Activated CD4-positive, alpha-beta T cell treated with anti-CD3 and anti-CD28 coated beads for 24 hours (primary cell): ENCODE results near the gene ZNF511.

Experiments used
- DNase-seq, 2 donors: peaks; one replicate each; pipeline ENCODE4 v3.0.0-alpha.2; 2020; ENCODE audit warnings: low read depth in 2 of 2

Gene ZNF511

GRCh38 chr10:133335246-133336117 is 26.8 kb downstream of the ZNF511 start:
- DNase-seq = peak; percentile 47 to 67

GRCh38 chr10:133336118-133336576 is 27.4 kb downstream of the ZNF511 start:
- DNase-seq = no peak

- DNase-seq = peak; percentile 40 to 44
Observed at GRCh38 chr10:133336577-133337369, 28.1 kb downstream of the ZNF511 start, which contains the start of gene CALY. Gene CALY, minus strand, starts transcription at chr10:133336896. Its CDS starts 7,907 bp downstream, at chr10:133328989.

GRCh38 chr10:133337370-133337725 is 28.6 kb downstream of the ZNF511 start:
- DNase-seq = no peak

GRCh38 chr10:133338080-133339071 is 29.7 kb downstream of the ZNF511 start:
- no peak for DNase-seq

- DNase-seq = no peak
Observed at GRCh38 chr10:133339708-133340380, 31.1 kb downstream of the ZNF511 start.

GRCh38 chr10:133341983-133342382 is 33.3 kb downstream of the ZNF511 start:
- no peak for DNase-seq

GRCh38 chr10:133342942-133343341 is 34.2 kb downstream of the ZNF511 start:
- no peak for DNase-seq

- DNase-seq = no peak
Observed at GRCh38 chr10:133343558-133343957, 34.8 kb downstream of the ZNF511 start.

- no peak for DNase-seq
Observed at GRCh38 chr10:133344236-133344635, 35.5 kb downstream of the ZNF511 start.

- no peak for DNase-seq
Observed at GRCh38 chr10:133346413-133346812, 37.7 kb downstream of the ZNF511 start.

- no peak for DNase-seq
Observed at GRCh38 chr10:133347710-133348517, 39.2 kb downstream of the ZNF511 start.

GRCh38 chr10:133349160-133349568 is 40.5 kb downstream of the ZNF511 start:
- DNase-seq = no peak

GRCh38 chr10:133349577-133350011 is 40.9 kb downstream of the ZNF511 start:
- DNase-seq = no peak

- no peak for DNase-seq
Observed at GRCh38 chr10:133350283-133350949, 41.7 kb downstream of the ZNF511 start.

GRCh38 chr10:133350950-133351329 is 42.2 kb downstream of the ZNF511 start:
- no peak for DNase-seq

GRCh38 chr10:133351408-133352318 is 42.9 kb downstream of the ZNF511 start:
- DNase-seq = no peak
